ENCODE results near the gene NHERF2.

DNA sequence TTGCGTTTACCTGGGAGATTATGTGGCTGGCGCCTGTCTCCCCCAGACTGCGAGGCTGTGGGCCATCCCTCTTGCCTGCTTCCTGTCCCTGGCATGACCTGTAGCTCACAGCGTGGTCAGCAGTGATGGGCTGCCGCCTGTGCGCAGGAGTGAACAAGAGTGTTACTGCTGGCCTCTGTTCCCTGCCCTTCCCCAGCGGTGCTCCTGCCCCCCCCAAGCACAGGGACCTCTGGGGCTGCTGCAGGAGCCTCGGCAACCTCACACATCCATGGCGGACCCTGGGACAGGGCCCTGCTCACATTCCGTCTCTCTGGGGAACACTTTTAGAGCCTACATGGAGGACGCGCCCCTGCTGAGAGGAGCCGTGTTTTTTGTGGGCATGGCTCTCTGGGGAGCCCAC, 31.7 kb downstream of the NHERF2 start:
- TF ChIP-seq, protein P1, sequence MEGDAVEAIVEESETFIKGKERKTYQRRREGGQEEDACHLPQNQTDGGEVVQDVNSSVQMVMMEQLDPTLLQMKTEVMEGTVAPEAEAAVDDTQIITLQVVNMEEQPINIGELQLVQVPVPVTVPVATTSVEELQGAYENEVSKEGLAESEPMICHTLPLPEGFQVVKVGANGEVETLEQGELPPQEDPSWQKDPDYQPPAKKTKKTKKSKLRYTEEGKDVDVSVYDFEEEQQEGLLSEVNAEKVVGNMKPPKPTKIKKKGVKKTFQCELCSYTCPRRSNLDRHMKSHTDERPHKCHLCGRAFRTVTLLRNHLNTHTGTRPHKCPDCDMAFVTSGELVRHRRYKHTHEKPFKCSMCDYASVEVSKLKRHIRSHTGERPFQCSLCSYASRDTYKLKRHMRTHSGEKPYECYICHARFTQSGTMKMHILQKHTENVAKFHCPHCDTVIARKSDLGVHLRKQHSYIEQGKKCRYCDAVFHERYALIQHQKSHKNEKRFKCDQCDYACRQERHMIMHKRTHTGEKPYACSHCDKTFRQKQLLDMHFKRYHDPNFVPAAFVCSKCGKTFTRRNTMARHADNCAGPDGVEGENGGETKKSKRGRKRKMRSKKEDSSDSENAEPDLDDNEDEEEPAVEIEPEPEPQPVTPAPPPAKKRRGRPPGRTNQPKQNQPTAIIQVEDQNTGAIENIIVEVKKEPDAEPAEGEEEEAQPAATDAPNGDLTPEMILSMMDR (IDR thresholded peaks at IDR 0.05): no peak
- TF ChIP-seq POLR2A (IDR thresholded peaks at IDR 0.05): no peak
